ENCODE measurements around the gene MEIOC. TPM values are rescaled to one million over a fixed set of nuclear protein-coding genes. Genes with fewer than 3 reads are reported as not detected.
A peak's percentile ranks its signal among the peaks of the same experiment; 100 is the strongest.

The MEIOC gene
- total and polyA plus RNA-seq, 2 of the 4 experiments (the other 2 are of a cell fraction), result 0.27 to 0.36 TPM

DNA sequence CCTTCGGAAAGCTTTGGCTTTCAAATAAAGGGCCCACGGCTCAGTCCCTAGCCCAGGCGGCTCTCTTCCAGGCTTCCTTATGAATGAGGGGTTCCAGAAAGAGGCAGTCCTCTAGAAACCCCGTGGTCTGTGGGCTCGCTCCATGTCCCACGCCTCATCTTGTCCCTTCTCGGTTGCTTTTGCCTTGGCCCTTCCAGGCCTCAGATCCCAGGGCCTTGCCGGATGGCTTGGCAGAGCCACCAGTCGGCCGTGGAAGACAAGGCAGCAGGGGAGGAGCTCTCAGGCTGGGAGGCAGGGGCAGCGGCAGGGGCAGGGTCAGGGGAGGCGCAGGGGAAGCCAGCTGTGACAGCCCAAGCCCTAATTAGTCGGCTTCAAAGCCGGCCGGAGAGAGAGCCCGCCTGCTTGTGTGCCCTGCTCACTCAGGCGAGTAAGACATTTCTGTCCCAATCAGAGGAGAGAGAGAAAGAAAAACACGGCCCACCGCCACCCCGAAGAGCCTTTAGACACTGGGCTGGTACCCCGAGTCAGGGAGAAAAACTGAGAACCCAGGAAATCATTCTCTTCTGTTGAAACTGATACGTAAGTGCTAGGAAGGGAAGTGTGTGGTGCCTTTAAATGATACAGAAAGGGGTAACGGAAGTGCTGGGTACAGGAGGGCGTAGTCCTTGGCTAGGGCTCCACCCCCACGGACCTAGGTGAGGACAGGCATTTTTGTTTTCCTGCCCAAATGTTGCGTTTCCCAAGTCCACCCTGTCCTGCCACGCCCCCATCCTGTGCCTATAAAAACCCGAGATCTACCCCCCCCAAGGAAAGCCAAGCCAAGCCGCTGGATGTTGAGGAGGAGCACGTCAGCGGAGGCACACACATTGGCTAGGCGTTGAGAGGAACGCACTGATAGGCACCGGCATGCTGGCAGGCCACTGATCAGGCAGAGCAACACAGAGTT is 27.8 kb upstream of the MEIOC start:
- POLR2A ChIA-PET (ENCODE audit: unreplicated experiment), result no interaction called here
- Histone ChIP-seq H3K4me3 (ENCODE audit: insufficient read depth, low read depth, low read length) (no peak overlapping the region), H3K18ac (ENCODE audit: low read depth, low read length) (peak overlapping the region; percentile 60; the same call in 1 of the 2 replicates), H4K91ac (ENCODE audit: insufficient read depth, low read depth, low read length) (no peak overlapping the region; the same call in 1 of the 2 replicates), H4K20me1 (ENCODE audit: insufficient read depth, low read length) (no peaks in the 10 kb centered on the region), H3K79me1 (ENCODE audit: low read depth in 1 of 2, low read length in 2 of 2) (no peaks in the 10 kb centered on the region), H3K27ac (ENCODE audit: insufficient read depth, low read length) (no peak overlapping the region), H2AK5ac (ENCODE audit: low read depth, low read length) (peak overlapping the region; percentile 35; the same call in 1 of the 2 replicates), H3K14ac (replicated peaks; ENCODE audit: low read depth, low read length) (no peak overlapping the region), H4K8ac (ENCODE audit: low read depth in 2 of 2, low read length in 2 of 2) (peak overlapping the region in 1 of 2 experiments; percentile 58; a peak in 1 of 4 replicates), H3K27me3 (ENCODE audit: control insufficient read depth, insufficient read depth, low read length) (no peaks in the 10 kb centered on the region), H3K9me3 (ENCODE audit: control insufficient read depth, insufficient read depth, low read length) (no peaks in the 10 kb centered on the region), H2AFZ (replicated peaks; ENCODE audit: low read length, poor library complexity) (peak overlapping the region; percentile 81), H3K4me2 (ENCODE audit: low read depth, low read length) (no peak overlapping the region), H3K4me1 (ENCODE audit: control insufficient read depth, insufficient read depth, low read length) (peaks cover 6% of the 10 kb centered on the region; the same call in 1 of the 2 replicates), H3K56ac (ENCODE audit: extremely low read depth, insufficient read depth, low read length) (no peak overlapping the region), H2BK5ac (ENCODE audit: low read depth, low read length, poor library complexity, severe bottlenecking) (no peak overlapping the region), H4K5ac (ENCODE audit: low read depth, low read length) (peak overlapping the region; percentile 71; the same call in 1 of the 2 replicates), H3K9me1 (ENCODE audit: insufficient read depth, low read length) (no peaks in the 10 kb centered on the region), H2AK9ac (replicated peaks; ENCODE audit: low read depth, low read length, poor library complexity) (peak overlapping the region; percentile 73), H2BK120ac (ENCODE audit: low read depth, low read length) (no peak overlapping the region), H3K4ac (ENCODE audit: low read depth, low read length) (no peak overlapping the region), H3K23ac (ENCODE audit: low read depth, low read length) (no peak overlapping the region), H2BK15ac (ENCODE audit: low read depth, low read length) (no peak overlapping the region), H3K36me3 (ENCODE audit: control insufficient read depth, insufficient read depth, low read length) (no peaks in the 10 kb centered on the region), H2BK20ac (ENCODE audit: low read depth, low read length) (0 out of 2 replicates have a peak overlapping the region, but pooled peaks have one; percentile 35), H3K9ac (ENCODE audit: low read depth, low read length) (no peak overlapping the region)
- CTCF ChIA-PET, result interaction anchor here (0.6 kb wide), 1 partner anchor 17 kb away, joined by 5 read pairs; no protein-coding TSS in a partner anchor
- dilution Hi-C loops (cut with HindIII; ENCODE audit: low sequenced_read_pairs, unreplicated experiment), result no loop called here
- BruUV-seq (replicated peaks), result no TSS peak
- DNase-seq (no peak), ATAC-seq (ENCODE audit: low read depth) (no peak)
- in situ Hi-C loops (cut with MboI; ENCODE audit: low sequenced_read_pairs), result loop anchor here (25.0 kb wide), 1 partner anchor 416 kb away; the partner anchor contains the start of gene UBTF
- 64% methylated on average over 20 of the region's 34 CpGs; no CpG with 5 or more reads in 1 of the 2 experiments for WGBS, 2 experiments (ENCODE audit: extremely low coverage in 2 of 2, insufficient read length in 1 of 2)
- intact Hi-C loops (cut with micrococcal nuclease), result no loop called here
- TF ChIP-seq MXI1 (IDR thresholded peaks at IDR 0.05; ENCODE audit: borderline replicate concordance, low read depth, low read length), result no peak
- TF ChIP-seq MAFK (IDR thresholded peaks at IDR 0.05; ENCODE audit: low read depth, low read length), result no peak
- TF ChIP-seq CEBPB (IDR thresholded peaks at IDR 0.05; ENCODE audit: low read depth, low read length), result no peak
- TF ChIP-seq, protein P1, sequence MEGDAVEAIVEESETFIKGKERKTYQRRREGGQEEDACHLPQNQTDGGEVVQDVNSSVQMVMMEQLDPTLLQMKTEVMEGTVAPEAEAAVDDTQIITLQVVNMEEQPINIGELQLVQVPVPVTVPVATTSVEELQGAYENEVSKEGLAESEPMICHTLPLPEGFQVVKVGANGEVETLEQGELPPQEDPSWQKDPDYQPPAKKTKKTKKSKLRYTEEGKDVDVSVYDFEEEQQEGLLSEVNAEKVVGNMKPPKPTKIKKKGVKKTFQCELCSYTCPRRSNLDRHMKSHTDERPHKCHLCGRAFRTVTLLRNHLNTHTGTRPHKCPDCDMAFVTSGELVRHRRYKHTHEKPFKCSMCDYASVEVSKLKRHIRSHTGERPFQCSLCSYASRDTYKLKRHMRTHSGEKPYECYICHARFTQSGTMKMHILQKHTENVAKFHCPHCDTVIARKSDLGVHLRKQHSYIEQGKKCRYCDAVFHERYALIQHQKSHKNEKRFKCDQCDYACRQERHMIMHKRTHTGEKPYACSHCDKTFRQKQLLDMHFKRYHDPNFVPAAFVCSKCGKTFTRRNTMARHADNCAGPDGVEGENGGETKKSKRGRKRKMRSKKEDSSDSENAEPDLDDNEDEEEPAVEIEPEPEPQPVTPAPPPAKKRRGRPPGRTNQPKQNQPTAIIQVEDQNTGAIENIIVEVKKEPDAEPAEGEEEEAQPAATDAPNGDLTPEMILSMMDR (conservative IDR thresholded peaks at IDR 0.05; ENCODE audit: low read depth, low read length), result no peak
- no peak for TF ChIP-seq SMC3 (IDR thresholded peaks at IDR 0.05; ENCODE audit: low read depth, low read length)
- TF ChIP-seq POLR2A (IDR thresholded peaks at IDR 0.05; ENCODE audit: low read depth, low read length), result no peak
- TF ChIP-seq RFX5 (IDR thresholded peaks at IDR 0.05; ENCODE audit: low read depth, low read length), result no peak
- no peak for TF ChIP-seq BHLHE40 (IDR thresholded peaks at IDR 0.05; ENCODE audit: low read depth, low read length)

All from IMR-90 (cell line).